HEK293T (cell line): ENCODE results near the gene SLX1A.
"Not testable (repeated sequence)": the region's sequence is repeated elsewhere in the genome, so short reads cannot be mapped to it uniquely, and the experiment has no call there.

ENCODE experiments used
- CTCF ChIA-PET: fragments of 350-600 bp; formaldehyde crosslinking; extraction: SDS; loops from one replicate; lab custom pipeline; 2021; ENCODE audit warnings: antibody characterized with exemption, inconsistent platforms; lab: Yijun Ruan, JAX
- POLR2A ChIA-PET: fragments of 350-600 bp; formaldehyde crosslinking; extraction: SDS; loops from one replicate; lab custom pipeline; 2020; ENCODE audit warnings: antibody characterized with exemption, inconsistent platforms; lab: Yijun Ruan, JAX
- DNase-seq: peaks from one replicate; pipeline ENCODE4 v3.0.0; 2012; ENCODE audit warnings: mixed read lengths; ENCODE audit errors: extremely low spot score
- ARNT ChIP-seq: fragments of 450-650 bp; IDR thresholded peaks from 2 replicates; pipeline ENCODE4 v1.6.1; 2017; ENCODE audit warnings: mild to moderate bottlenecking
- BHLHE40 ChIP-seq: fragments of 450-650 bp; IDR thresholded peaks from 2 replicates; pipeline ENCODE4 v1.6.1; 2016; ENCODE audit warnings: mild to moderate bottlenecking, moderate library complexity, borderline replicate concordance
- CTBP1 ChIP-seq: fragments of 450-650 bp; IDR thresholded peaks from 2 replicates; pipeline ENCODE4 v1.6.1; 2016; ENCODE audit warnings: borderline replicate concordance
- ELF4 ChIP-seq: fragments of 450-650 bp; IDR thresholded peaks from 2 replicates; pipeline ENCODE4 v1.6.1; 2017; ENCODE audit warnings: antibody characterized with exemption
- FOXA1 ChIP-seq: fragments of 450-650 bp; IDR thresholded peaks from 2 replicates; pipeline ENCODE4 v1.6.1; 2016; ENCODE audit warnings: mild to moderate bottlenecking
- FOXK2 ChIP-seq: fragments of 450-650 bp; IDR thresholded peaks from 2 replicates; pipeline ENCODE4 v1.6.1; 2016; ENCODE audit warnings: mild to moderate bottlenecking
- FOXM1 ChIP-seq: fragments of 450-650 bp; IDR thresholded peaks from 2 replicates; pipeline ENCODE4 v1.6.1; 2017; ENCODE audit warnings: mild to moderate bottlenecking, borderline replicate concordance
- HDGF ChIP-seq: fragments of 450-650 bp; IDR thresholded peaks from 2 replicates; pipeline ENCODE4 v1.6.1; 2017; ENCODE audit warnings: antibody characterized with exemption, borderline replicate concordance
- L3MBTL2 ChIP-seq: fragments of 450-650 bp; conservative IDR thresholded peaks from 2 replicates; pipeline ENCODE4 v1.6.1; 2016; ENCODE audit warnings: mild to moderate bottlenecking
- LEF1 ChIP-seq: fragments of 450-650 bp; IDR thresholded peaks from 2 replicates; pipeline ENCODE4 v1.6.1; 2017; ENCODE audit warnings: mild to moderate bottlenecking, borderline replicate concordance
- NFRKB ChIP-seq: fragments of 450-650 bp; IDR thresholded peaks from 2 replicates; pipeline ENCODE4 v1.6.1; 2016; ENCODE audit warnings: mild to moderate bottlenecking, moderate library complexity
- SP1 ChIP-seq: fragments of 450-650 bp; IDR thresholded peaks from 2 replicates; pipeline ENCODE4 v1.6.1; 2017
- SUZ12 ChIP-seq: fragments of 450-650 bp; IDR thresholded peaks from 2 replicates; pipeline ENCODE4 v1.6.1; 2016; ENCODE audit warnings: mild to moderate bottlenecking
- TARDBP ChIP-seq: fragments of 450-650 bp; IDR thresholded peaks from 2 replicates; pipeline ENCODE4 v1.6.1; 2016
- ZNF384 ChIP-seq: fragments of 450-650 bp; IDR thresholded peaks from 2 replicates; pipeline ENCODE4 v1.6.1; 2016
- TF ChIP-seq, protein P1 (sequence below): fragments of 450-650 bp; IDR thresholded peaks from 2 replicates; pipeline ENCODE4 v1.6.1; 2016

The SLX1A gene

DNA sequence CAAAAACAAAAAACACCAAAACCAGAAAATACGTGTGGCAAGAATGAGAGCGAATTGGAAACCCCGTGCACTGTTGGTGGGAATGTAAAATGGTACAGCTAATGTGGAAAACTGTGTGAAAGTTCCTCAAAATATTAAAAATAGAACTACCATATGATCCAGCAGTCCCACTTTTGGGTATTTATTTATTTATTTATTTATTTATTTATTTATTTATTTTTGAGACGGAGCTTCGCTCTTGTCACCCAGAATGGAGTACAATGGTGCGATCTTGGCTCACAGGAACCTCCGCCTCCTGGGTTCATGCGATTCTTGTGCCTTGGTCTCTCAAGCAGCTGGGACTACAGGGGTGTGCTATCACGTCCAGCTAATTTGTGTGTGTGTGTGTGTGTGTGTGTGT, 41.2 kb upstream of the SLX1A start:
- ChIA-PET POLR2A (interaction anchor here (1.0 kb wide), 1 partner anchor 29 kb away, joined by 3 read pairs; no protein-coding TSS in a partner anchor), CTCF (no interaction called here)
- no peak for DNase-seq
- TF ChIP-seq TARDBP = no peak
- no peak for TF ChIP-seq ELF4
- no peak for TF ChIP-seq ARNT
- no peak for TF ChIP-seq CTBP1
- TF ChIP-seq SP1 = no peak
- no peak for TF ChIP-seq FOXA1
- TF ChIP-seq NFRKB = no peak
- no peak for TF ChIP-seq FOXK2
- TF ChIP-seq L3MBTL2 = no peak

DNA sequence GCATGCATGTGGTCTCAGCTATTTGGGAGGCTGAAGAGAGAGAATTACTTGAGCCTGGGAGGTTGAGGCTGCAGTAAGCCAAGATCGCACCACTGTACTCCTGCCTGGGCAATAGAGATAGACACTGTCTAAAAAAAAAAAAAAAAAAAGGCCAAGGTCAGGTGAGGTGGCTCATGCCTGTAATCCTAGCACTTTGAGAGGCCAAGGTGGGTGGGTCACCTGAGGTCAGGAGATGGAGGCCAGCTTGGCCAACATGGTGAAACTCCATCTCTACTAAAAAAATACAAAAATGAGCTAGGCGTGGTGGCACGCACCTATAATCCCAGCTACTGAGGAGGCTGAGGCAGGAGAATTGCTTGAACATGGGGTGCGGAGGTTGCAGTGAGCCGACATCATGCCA, 38.5 kb upstream of the SLX1A start:
- DNase-seq = no peak
- CTCF ChIA-PET = no interaction called here
- POLR2A ChIA-PET = interaction anchor here (0.6 kb wide), 1 partner anchor 402 kb away, joined by 3 read pairs; no protein-coding TSS in a partner anchor
- TF ChIP-seq HDGF (no peak), L3MBTL2 (no peak), TARDBP (no peak), LEF1 (no peak), FOXM1 (no peak), ZNF384 (no peak), FOXA1 (no peak), ELF4 (no peak), BHLHE40 (no peak), CTBP1 (no peak), ARNT (no peak), SUZ12 (no peak), FOXK2 (no peak), NFRKB (no peak), SP1 (no peak)
- TF ChIP-seq, protein P1, sequence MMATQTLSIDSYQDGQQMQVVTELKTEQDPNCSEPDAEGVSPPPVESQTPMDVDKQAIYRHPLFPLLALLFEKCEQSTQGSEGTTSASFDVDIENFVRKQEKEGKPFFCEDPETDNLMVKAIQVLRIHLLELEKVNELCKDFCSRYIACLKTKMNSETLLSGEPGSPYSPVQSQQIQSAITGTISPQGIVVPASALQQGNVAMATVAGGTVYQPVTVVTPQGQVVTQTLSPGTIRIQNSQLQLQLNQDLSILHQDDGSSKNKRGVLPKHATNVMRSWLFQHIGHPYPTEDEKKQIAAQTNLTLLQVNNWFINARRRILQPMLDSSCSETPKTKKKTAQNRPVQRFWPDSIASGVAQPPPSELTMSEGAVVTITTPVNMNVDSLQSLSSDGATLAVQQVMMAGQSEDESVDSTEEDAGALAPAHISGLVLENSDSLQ = no peak

DNA sequence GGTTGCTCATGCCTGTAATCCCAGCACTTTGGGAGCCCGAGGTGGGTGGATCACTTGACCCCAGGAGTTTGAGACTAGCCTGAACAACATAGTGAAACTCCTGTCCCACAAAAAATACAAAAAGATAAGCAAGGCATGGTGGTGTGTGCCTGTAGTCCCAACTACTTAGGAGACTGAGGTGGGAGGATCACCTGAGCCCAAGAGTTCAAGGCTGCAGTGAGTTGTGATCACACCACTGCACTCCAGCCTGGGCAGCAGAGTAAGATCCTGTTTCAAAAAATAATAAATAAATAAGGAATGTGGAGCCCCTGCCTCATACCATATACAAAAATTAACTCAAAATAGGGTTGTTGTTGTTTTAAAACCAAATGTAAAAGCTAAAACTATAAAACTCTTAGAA, 36.5 kb upstream of the SLX1A start:
- no peak for DNase-seq
- TF ChIP-seq TARDBP = no peak
- no peak for TF ChIP-seq BHLHE40
- no peak for TF ChIP-seq SP1
- TF ChIP-seq FOXM1 = no peak
- no peak for TF ChIP-seq L3MBTL2
- no peak for TF ChIP-seq CTBP1
- ChIA-PET POLR2A (interaction anchor here (1.0 kb wide), 1 partner anchor 198 kb away, joined by 3 read pairs; the partner anchor contains the start of gene CD2BP2), CTCF (no interaction called here)

DNA sequence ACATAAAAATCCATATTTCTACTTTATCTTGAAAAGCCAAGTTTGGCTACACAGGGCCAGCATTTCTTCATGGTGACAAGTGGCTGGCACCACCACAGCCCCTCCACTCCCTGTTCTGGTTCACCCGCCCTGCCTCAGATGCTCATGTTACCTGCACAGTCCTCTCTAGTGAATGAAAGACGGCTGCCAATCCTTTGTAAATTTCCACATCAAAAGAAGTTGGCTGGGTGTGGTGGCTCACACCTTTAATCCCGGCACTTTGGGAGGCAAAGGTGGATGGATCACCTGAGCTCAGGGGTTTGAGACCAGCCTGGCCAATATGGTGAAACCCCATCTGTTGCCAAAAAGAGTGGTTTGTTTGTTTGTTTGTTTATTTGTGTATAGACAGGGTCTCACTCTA, 30.1 kb upstream of the SLX1A start:
- TF ChIP-seq FOXM1 (no peak), FOXA1 (no peak), CTBP1 (no peak), SUZ12 (no peak), ELF4 (no peak), ARNT (no peak), ZNF384 (no peak), HDGF (no peak), LEF1 (no peak), NFRKB (no peak), TARDBP (no peak), FOXK2 (no peak), SP1 (no peak), BHLHE40 (no peak)
- TF ChIP-seq, protein P1 = no peak
- DNase-seq = no peak
- CTCF ChIA-PET = interaction anchor here (0.6 kb wide), 2 partner anchors 12 to 507 kb away, joined by 3 read pairs; no protein-coding TSS in a partner anchor
- POLR2A ChIA-PET = interaction anchor here (0.8 kb wide), 1 partner anchor 20 kb away, joined by 3 read pairs; the partner anchor contains the start of gene CORO1A

DNA sequence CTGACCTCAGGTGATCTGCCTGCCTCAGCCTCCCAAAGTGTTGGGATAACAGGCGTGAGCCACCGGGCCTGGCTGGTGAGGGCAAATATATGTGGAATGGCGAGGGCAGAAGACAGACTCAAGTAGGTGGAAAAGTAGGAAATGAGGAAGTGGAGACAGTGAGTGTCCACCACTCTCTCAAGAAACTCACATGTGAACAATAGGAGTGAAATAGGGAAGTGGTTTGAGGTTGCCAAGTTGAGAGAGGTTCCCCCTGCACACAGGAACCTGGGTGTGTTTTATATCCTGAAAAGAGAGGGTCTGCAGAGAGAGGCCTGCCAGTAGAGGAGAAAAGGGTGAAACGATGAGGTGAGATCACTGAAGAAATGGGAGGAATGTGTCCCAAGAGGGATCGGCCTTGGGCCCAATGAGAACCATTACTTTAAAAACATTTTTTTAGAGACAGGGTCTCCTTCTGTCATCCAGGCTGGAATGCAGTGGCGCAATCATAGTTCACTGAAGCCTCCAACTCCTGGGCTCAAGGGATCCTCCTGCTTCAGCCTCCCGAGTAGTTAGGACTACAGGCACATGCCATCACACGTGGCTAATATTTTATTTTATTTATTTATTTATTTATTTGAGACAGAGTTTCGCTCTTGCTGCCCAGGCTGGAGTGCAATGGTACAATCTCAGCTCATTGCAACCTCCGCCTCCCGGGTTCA, 27.3 kb upstream of the SLX1A start:
- POLR2A ChIA-PET = no interaction called here
- CTCF ChIA-PET = no interaction called here
- TF ChIP-seq ARNT = no peak
- no peak for TF ChIP-seq FOXA1
- TF ChIP-seq BHLHE40 = no peak
- no peak for TF ChIP-seq SP1
- TF ChIP-seq SUZ12 = no peak
- TF ChIP-seq FOXK2 = no peak
- no peak for TF ChIP-seq ELF4
- TF ChIP-seq TARDBP = no peak
- no peak for TF ChIP-seq FOXM1
- DNase-seq = no peak

DNA sequence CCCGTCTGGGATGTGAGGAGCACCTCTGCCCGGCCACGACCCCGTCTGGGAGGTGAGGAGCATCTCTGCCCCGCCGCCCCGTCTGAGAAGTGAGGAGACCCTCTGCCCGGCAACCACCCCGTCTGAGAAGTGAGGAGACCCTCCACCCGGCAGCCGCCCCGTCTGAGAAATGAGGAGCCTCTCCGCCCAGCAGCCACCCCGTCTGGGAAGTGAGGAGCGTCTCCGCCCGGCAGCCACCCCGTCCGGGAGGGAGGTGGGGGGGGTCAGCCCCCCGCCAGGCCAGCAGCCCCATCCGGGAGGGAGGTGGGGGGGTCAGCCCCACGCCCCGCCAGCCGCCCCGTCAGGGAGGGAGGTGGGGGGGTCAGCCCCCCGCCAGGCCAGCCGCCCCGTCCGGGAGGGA, 24.9 kb upstream of the SLX1A start:
- POLR2A ChIA-PET, CTCF ChIA-PET, DNase-seq: not testable (repeated sequence)

DNA sequence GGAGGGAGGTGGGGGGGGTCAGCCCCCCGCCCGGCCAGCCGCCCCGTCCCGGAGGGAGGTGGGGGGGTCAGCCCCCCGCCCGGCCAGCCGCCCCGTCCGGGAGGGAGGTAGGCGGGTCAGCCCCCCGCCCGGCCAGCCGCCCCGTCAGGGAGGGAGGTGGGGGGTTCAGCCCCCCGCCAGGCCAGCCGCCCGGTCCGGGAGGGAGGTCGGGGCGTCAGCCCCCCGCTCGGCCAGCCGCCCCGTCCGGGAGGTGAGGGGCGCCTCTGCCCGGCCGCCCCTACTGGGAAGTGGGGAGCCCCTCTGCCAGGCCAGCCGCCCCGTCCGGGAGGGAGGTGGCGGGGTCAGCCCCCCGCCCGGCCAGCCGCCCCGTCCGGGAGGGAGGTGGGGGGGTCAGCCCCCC, 24.3 kb upstream of the SLX1A start:
- CTCF ChIA-PET, DNase-seq, POLR2A ChIA-PET: not testable (repeated sequence)

DNA sequence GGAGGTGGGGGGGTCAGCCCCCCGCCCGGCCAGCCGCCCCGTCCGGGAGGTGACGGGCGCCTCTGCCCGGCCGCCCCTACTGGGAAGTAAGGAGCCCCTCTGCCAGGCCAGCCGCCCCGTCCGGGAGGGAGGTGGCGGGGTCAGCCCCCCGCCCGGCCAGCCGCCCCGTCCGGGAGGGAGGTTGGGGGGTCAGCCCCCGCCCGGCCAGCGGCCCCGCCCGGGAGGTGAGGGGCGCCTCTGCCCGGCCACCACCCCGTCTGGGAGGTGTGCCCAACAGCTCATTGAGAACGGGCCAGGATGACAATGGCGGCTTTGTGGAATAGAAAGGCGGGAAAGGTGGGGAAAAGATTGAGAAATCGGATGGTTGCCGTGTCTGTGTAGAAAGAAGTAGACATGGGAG, 23.5 kb upstream of the SLX1A start:
- CTCF ChIA-PET, POLR2A ChIA-PET, DNase-seq: not testable (repeated sequence)
